HepG2 (cell line): ENCODE data around the gene GPSM1. TPM values are rescaled to one million over a fixed set of nuclear protein-coding genes. Genes with fewer than 3 reads are reported as not detected.

ENCODE experiments used
- ATF5 ChIP-seq: sonication (generic); formaldehyde crosslinking; IDR thresholded peaks from 2 replicates; pipeline ENCODE4 v1.4.0; 2020; ENCODE audit warnings: mild to moderate bottlenecking, low read depth, missing genetic modification reagents
- BCL3 ChIP-seq: sonication (generic); formaldehyde crosslinking; IDR thresholded peaks from 2 replicates; pipeline ENCODE4 v1.5.1; 2020; ENCODE audit warnings: mild to moderate bottlenecking, missing genetic modification reagents, moderate library complexity
- GZF1 ChIP-seq: sonication (generic); formaldehyde crosslinking; IDR thresholded peaks from 2 replicates; pipeline ENCODE4 v1.5.1; 2020; ENCODE audit warnings: mild to moderate bottlenecking, missing genetic modification reagents
- HNF1B ChIP-seq: sonication (generic); formaldehyde crosslinking; IDR thresholded peaks from 2 replicates; pipeline ENCODE4 v1.5.1; 2020; ENCODE audit warnings: mild to moderate bottlenecking, moderate library complexity, missing genetic modification reagents
- KLF16 ChIP-seq, 2 experiments: sonication (generic) in 1 of 2; formaldehyde crosslinking in 1 of 2; IDR thresholded peaks; 2 replicates each; pipeline versions ENCODE4 v1.6.1 to v1.8.0; 2016 to 2023; ENCODE audit warnings: missing genetic modification reagents in 2 of 2, missing compliant biosample characterization in 1 of 2
- NKX3-1 ChIP-seq: sonication (generic); formaldehyde crosslinking; IDR thresholded peaks from 2 replicates; pipeline ENCODE4 v1.5.0; 2020; ENCODE audit warnings: missing genetic modification reagents
- NR2F2 ChIP-seq: IDR thresholded peaks from 2 replicates; pipeline ENCODE4 v1.6.1; 2012; ENCODE audit warnings: low read depth, inconsistent platforms, borderline replicate concordance
- PHF21A ChIP-seq: sonication (generic); formaldehyde crosslinking; IDR thresholded peaks from 2 replicates; pipeline ENCODE4 v1.5.0; 2020; ENCODE audit warnings: mild to moderate bottlenecking, missing genetic modification reagents
- SPEN ChIP-seq: sonication (generic); formaldehyde crosslinking; IDR thresholded peaks from 2 replicates; pipeline ENCODE4 v1.5.1; 2020; ENCODE audit warnings: low read depth, mild to moderate bottlenecking, missing genetic modification reagents
- ZNF138 ChIP-seq: sonication (generic); formaldehyde crosslinking; IDR thresholded peaks from 2 replicates; pipeline ENCODE4 v1.5.0; 2020; ENCODE audit warnings: mild to moderate bottlenecking, low read depth, missing genetic modification reagents
- ZNF512B ChIP-seq: sonication (generic); formaldehyde crosslinking; IDR thresholded peaks from 2 replicates; pipeline ENCODE4 v1.5.1; 2020; ENCODE audit warnings: missing genetic modification reagents, mild to moderate bottlenecking, borderline replicate concordance
- ZSCAN12 ChIP-seq: sonication (generic); formaldehyde crosslinking; IDR thresholded peaks from 2 replicates; pipeline ENCODE4 v1.9.0; 2021; ENCODE audit warnings: mild to moderate bottlenecking, missing genetic modification reagents
- polyA plus RNA-seq, 8 experiments: library from polyadenylated mRNA; depleted of rRNA in 3 of 8; stranded (reverse) in 7 of 8; unstranded in 1 of 8; fragments of >200 nt; fragmentation: Illumina TruSeq in 4 of 8; extraction: Trizol in 4 of 8; gene quantifications; 2 replicates each; pipeline versions ENCODE4 v1.2.1 to v1.2.3, GENCODE V29; 2011 to 2016; ENCODE audit warnings: low read depth in 4 of 8, missing spikeins in 1 of 8, mixed read lengths in 1 of 8; ENCODE audit not compliant: insufficient read depth in 1 of 8
- total RNA-seq, 5 experiments: library from RNA; depleted of rRNA; stranded (reverse); fragments of >200 nt; fragmentation: Illumina TruSeq; extraction: Trizol; gene quantifications; 2 replicates each; pipeline ENCODE4 v1.2.3, GENCODE V29; 2016; ENCODE audit warnings: low read depth in 1 of 5
- TF ChIP-seq, protein P1 (sequence below): sonication (generic); formaldehyde crosslinking; IDR thresholded peaks from 2 replicates; pipeline ENCODE4 v1.8.0; 2022; ENCODE audit warnings: mild to moderate bottlenecking, missing genetic modification reagents; ENCODE audit not compliant: insufficient replicate concordance
- TF ChIP-seq, protein P2 (sequence below): sonication (generic); formaldehyde crosslinking; IDR thresholded peaks from 2 replicates; pipeline ENCODE4 v1.9.0; 2021; ENCODE audit warnings: missing genetic modification reagents, borderline replicate concordance

The GPSM1 gene
- total and polyA plus RNA-seq, 2 of the 13 experiments (the other 11 are each of a cell fraction or from before 2014, with no cell fraction given): 1.0 to 2.4 TPM

- TF ChIP-seq SPEN (peak; percentile 66; the same call in 1 of the 2 replicates), BCL3 (CRISPR knock-in tag) (0 out of 2 replicates have a peak, but pooled peaks have one; percentile 17), PHF21A (CRISPR knock-in tag) (peak; percentile 88), ZSCAN12 (no peak), GZF1 (CRISPR knock-in tag) (no peak; the same call in 1 of the 2 replicates), ATF5 (CRISPR knock-in tag) (no peak), HNF1B (CRISPR knock-in tag) (peak; percentile 41; the same call in 1 of the 2 replicates), NKX3-1 (CRISPR knock-in tag) (0 out of 2 replicates have a peak, but pooled peaks have one; percentile 45), ZNF512B (CRISPR knock-in tag) (peak; percentile 57; the same call in 1 of the 2 replicates), NR2F2 (peak; percentile 13; the same call in 1 of the 2 replicates), KLF16 (CRISPR knock-in tag; IDR thresholded peaks at IDR 0.05) (peak in 1 of 2 experiments; percentile 84; a peak in 2 of 4 replicates), ZNF138 (CRISPR knock-in tag) (0 out of 2 replicates have a peak, but pooled peaks have one; percentile 41)
- TF ChIP-seq, protein P1, sequence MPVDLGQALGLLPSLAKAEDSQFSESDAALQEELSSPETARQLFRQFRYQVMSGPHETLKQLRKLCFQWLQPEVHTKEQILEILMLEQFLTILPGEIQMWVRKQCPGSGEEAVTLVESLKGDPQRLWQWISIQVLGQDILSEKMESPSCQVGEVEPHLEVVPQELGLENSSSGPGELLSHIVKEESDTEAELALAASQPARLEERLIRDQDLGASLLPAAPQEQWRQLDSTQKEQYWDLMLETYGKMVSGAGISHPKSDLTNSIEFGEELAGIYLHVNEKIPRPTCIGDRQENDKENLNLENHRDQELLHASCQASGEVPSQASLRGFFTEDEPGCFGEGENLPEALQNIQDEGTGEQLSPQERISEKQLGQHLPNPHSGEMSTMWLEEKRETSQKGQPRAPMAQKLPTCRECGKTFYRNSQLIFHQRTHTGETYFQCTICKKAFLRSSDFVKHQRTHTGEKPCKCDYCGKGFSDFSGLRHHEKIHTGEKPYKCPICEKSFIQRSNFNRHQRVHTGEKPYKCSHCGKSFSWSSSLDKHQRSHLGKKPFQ (CRISPR knock-in tag): peak; percentile 59
- TF ChIP-seq, protein P2, sequence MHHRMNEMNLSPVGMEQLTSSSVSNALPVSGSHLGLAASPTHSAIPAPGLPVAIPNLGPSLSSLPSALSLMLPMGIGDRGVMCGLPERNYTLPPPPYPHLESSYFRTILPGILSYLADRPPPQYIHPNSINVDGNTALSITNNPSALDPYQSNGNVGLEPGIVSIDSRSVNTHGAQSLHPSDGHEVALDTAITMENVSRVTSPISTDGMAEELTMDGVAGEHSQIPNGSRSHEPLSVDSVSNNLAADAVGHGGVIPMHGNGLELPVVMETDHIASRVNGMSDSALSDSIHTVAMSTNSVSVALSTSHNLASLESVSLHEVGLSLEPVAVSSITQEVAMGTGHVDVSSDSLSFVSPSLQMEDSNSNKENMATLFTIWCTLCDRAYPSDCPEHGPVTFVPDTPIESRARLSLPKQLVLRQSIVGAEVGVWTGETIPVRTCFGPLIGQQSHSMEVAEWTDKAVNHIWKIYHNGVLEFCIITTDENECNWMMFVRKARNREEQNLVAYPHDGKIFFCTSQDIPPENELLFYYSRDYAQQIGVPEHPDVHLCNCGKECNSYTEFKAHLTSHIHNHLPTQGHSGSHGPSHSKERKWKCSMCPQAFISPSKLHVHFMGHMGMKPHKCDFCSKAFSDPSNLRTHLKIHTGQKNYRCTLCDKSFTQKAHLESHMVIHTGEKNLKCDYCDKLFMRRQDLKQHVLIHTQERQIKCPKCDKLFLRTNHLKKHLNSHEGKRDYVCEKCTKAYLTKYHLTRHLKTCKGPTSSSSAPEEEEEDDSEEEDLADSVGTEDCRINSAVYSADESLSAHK (CRISPR knock-in tag): 0 out of 2 replicates have a peak, but pooled peaks have one; percentile 8
Observed at GRCh38 chr9:136345281-136346156, 18.2 kb downstream of the GPSM1 start (continued).
